GM19193 (cell line): ENCODE measurements around the gene JPT1.

Experiments
- POLR2A ChIP-seq: IDR thresholded peaks from 4 replicates; pipeline ENCODE4 v1.6.1; 2011; ENCODE audit not compliant: insufficient read depth, insufficient read length; ENCODE audit errors: extremely low read depth

The JPT1 gene

GRCh38 chr17:75097865-75098264 is 56.4 kb downstream of the JPT1 start:
- no peak for TF ChIP-seq POLR2A

GRCh38 chr17:75096082-75096625 is 58.2 kb downstream of the JPT1 start:
- no peak for TF ChIP-seq POLR2A

DNA sequence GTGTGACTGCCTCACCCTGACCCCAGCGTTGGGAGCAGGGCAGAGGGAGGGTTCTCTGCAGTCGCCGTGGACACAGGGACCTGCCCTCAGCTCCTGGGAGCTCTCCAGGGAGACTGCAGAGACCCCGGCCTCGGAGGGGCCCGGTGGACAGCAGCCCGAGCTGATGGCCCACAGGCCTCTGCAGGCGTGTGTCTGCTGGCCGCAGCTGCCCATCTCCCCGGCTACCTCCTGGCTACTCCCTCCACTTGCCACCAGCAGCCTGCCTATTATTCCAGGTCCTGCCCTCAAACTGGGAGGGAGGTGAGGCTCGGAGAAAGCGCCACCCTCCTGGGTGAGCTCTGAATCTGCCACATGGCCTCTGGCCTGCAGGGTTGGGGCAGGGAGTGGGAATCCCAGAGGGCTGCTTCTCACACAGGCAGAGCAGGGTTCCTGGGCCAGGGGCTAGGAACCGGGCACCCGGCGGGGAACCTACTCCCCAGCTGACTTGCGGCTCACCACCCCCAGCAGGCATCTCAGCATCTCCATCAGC is 59.4 kb downstream of the JPT1 start:
- TF ChIP-seq POLR2A = no peak

- no peak for TF ChIP-seq POLR2A
Measured at GRCh38 chr17:75093548-75094158, 60.7 kb downstream of the JPT1 start.

GRCh38 chr17:75091855-75092327 is 62.4 kb downstream of the JPT1 start:
- TF ChIP-seq POLR2A = no peak

- no peak for TF ChIP-seq POLR2A
Measured at GRCh38 chr17:75090871-75091854, 63.1 kb downstream of the JPT1 start.

DNA sequence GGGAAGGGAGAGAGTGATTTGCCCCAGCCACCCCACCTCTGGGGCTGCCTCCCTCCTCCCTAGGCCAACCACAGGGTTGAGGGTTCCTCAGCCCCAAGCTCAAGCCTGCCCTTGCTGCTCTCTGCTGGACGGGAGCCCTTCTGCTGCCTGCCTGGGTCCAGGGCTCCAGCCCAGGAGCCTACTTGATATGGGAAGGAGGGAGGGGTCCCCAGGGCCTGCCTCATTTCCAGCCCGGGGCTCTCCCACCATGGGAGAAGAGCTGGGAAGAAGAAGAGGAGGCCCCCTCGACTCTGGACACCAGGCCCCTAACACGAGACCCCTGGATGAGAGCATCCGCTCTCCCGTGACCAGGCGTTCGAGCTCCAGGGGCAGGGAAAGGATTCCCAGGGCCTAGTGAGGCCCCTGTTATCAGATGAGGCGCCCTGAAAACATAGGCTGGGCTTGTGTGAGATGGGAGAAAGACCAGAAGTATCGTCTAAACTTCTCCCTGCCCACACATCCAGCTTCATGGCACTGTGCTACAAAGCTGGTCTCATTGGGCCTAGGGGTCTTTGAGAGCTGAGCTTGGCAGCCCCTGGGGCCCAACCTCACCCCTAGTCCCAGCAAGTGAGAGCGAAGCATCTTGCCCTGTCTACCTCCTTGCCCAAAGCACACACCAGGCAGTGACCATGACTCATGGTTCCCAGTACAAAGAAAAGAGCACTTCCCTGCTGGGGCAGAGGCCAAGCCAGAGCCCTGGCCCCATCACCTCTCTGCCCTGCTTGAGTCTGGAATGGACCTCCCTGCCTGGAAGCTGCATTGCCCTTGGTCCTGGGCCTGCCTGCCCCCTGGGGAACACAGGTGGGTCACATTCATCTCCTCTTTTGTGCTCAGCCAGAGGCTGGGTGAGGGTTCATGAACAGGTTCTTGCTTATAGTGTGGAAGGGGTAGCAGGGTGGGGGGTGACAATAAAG is 65.6 kb downstream of the JPT1 start:
- TF ChIP-seq POLR2A = no peak

GRCh38 chr17:75087558-75088453 is 66.5 kb downstream of the JPT1 start, which contains the start of gene SLC16A5:
Gene SLC16A5, plus strand, starts transcription at chr17:75087954. Its CDS starts 5,683 bp downstream, at chr17:75093637.
- peak; percentile 64 for TF ChIP-seq POLR2A

DNA sequence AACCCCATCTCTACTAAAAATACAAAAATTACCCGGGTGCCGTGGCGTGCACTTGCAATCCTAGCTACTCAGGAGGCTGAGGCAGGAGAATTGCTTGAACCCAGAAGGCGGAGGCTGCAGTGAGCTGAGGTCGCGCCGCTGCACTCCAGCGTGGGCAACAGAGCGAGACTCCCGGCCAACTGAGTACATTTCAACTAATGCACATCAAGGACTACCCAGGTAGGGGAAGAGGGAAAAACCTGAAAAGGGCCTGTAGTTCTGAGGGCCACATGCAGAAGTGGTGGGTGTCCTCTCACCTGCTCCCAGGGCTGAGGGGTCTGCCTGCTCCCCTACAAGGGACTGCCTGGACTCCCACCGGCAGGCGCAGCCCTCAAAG is 67.1 kb downstream of the JPT1 start:
- no peak for TF ChIP-seq POLR2A

GRCh38 chr17:75086496-75087181 is 67.7 kb downstream of the JPT1 start:
- TF ChIP-seq POLR2A = no peak
